Cerebellar nuclear complex (tissue), 1 donor: ENCODE data around the gene ATRAID.

ENCODE experiments used
- DNase-seq, 2 experiments: peaks; one replicate each; lab custom pipeline; 2025; lab: John Stamatoyannopoulos, UW

Gene ATRAID

GRCh38 chr2:27220091-27220490 is 8.2 kb downstream of the ATRAID start:
- DNase-seq, result no peak

GRCh38 chr2:27221166-27221565 is 9.3 kb downstream of the ATRAID start:
- no peak for DNase-seq

- DNase-seq, result no peak
These were observed 10.6 kb downstream of the ATRAID start for GRCh38 chr2:27222407-27222806.

GRCh38 chr2:27223416-27223815 is 11.6 kb downstream of the ATRAID start:
- DNase-seq, result no peak

- no peak for DNase-seq
These were observed 13.7 kb downstream of the ATRAID start for GRCh38 chr2:27225526-27225925.

GRCh38 chr2:27227501-27227900 is 15.7 kb downstream of the ATRAID start:
- DNase-seq, result no peak

- DNase-seq, result no peak
These were observed 20.1 kb downstream of the ATRAID start for GRCh38 chr2:27231921-27232320.

- no peak for DNase-seq
These were observed 21.5 kb downstream of the ATRAID start for GRCh38 chr2:27233341-27233740.

GRCh38 chr2:27236136-27236535 is 24.3 kb downstream of the ATRAID start:
- no peak for DNase-seq

GRCh38 chr2:27236626-27237025 is 24.8 kb downstream of the ATRAID start:
- no peak for DNase-seq

- no peak for DNase-seq
These were observed 25.6 kb downstream of the ATRAID start for GRCh38 chr2:27237341-27237945.

GRCh38 chr2:27238976-27239375 is 27.1 kb downstream of the ATRAID start:
- DNase-seq, result no peak

- no peak for DNase-seq
These were observed 28.6 kb downstream of the ATRAID start for GRCh38 chr2:27240406-27240805.

- DNase-seq, result no peak
These were observed 30.1 kb downstream of the ATRAID start for GRCh38 chr2:27241761-27242613.

GRCh38 chr2:27242614-27242951 is 30.7 kb downstream of the ATRAID start:
- DNase-seq, result no peak

- DNase-seq, result no peak
These were observed 31.7 kb downstream of the ATRAID start for GRCh38 chr2:27243391-27244130.

GRCh38 chr2:27245116-27245515 is 33.3 kb downstream of the ATRAID start:
- DNase-seq, result no peak

GRCh38 chr2:27245626-27246025 is 33.8 kb downstream of the ATRAID start:
- no peak for DNase-seq

- no peak for DNase-seq
These were observed 36.1 kb downstream of the ATRAID start for GRCh38 chr2:27247893-27248292.

GRCh38 chr2:27249159-27249890 is 37.5 kb downstream of the ATRAID start:
- DNase-seq, result no peak

GRCh38 chr2:27249891-27250651 is 38.2 kb downstream of the ATRAID start:
- DNase-seq, result no peak
